OCI-LY7 (cell line): ENCODE measurements around the gene NSMF. TPM values are rescaled to one million over a fixed set of nuclear protein-coding genes. Genes with fewer than 3 reads are reported as not detected.

ENCODE experiments used
- BruUV-seq: library from RNA; stranded (reverse); fragments of 400-500 nt; replicated peaks from 2 replicates; lab custom pipeline; 2021; lab: Mats Ljungman, UMichigan
- CTCF ChIA-PET: fragments of 300-600 bp; sonication (Branson Sonifier 250); formaldehyde crosslinking; loops from one replicate; lab custom pipeline; 2022; ENCODE audit warnings: antibody characterized with exemption; ENCODE audit not compliant: unreplicated experiment; lab: Charles Lee
- POLR2A ChIA-PET: fragments of 300-600 bp; sonication (Branson Sonifier 250); formaldehyde crosslinking; loops from one replicate; lab custom pipeline; 2022; ENCODE audit warnings: antibody characterized with exemption; lab: Charles Lee
- DNase-seq: peaks from one replicate; pipeline ENCODE4 v3.0.0-alpha.2; 2015; ENCODE audit warnings: low spot score
- H2AFZ ChIP-seq: fragments of 200-600 bp; sonication (generic), shearing (Covaris generic); 2 replicates; pipeline ENCODE4 v1.6.1; 2014; ENCODE audit warnings: mild to moderate bottlenecking, antibody characterized with exemption, low read length, moderate library complexity
- H3K27ac ChIP-seq: fragments of 200-600 bp; sonication (generic); 2 replicates; pipeline ENCODE4 v1.5.1; 2014; ENCODE audit warnings: mixed run types, low read depth, mild to moderate bottlenecking, moderate library complexity, low read length, inconsistent platforms; ENCODE audit not compliant: poor library complexity, severe bottlenecking
- H3K36me3 ChIP-seq: fragments of 200-600 bp; sonication (generic); 2 replicates; pipeline ENCODE4 v1.6.1; 2014; ENCODE audit warnings: mild to moderate bottlenecking, antibody characterized with exemption, low read length, moderate library complexity, mixed read lengths; ENCODE audit not compliant: insufficient read depth
- H3K4me1 ChIP-seq: fragments of 200-600 bp; sonication (generic); 2 replicates; pipeline ENCODE4 v1.5.1; 2014; ENCODE audit warnings: mild to moderate bottlenecking, low read length; ENCODE audit not compliant: insufficient read depth, poor library complexity, severe bottlenecking
- H3K4me2 ChIP-seq: fragments of 200-600 bp; sonication (generic); 2 replicates; pipeline ENCODE4 v1.6.1; 2014; ENCODE audit warnings: mild to moderate bottlenecking, low read length
- H3K4me3 ChIP-seq: fragments of 200-600 bp; sonication (generic); 2 replicates; pipeline ENCODE4 v1.5.1; 2014; ENCODE audit warnings: mild to moderate bottlenecking, low read depth, low read length; ENCODE audit not compliant: poor library complexity, severe bottlenecking
- H3K79me2 ChIP-seq: fragments of 200-600 bp; sonication (generic); 2 replicates; pipeline ENCODE4 v1.6.1; 2016; ENCODE audit warnings: low read depth, mild to moderate bottlenecking, low read length, moderate library complexity, mixed read lengths; ENCODE audit not compliant: insufficient read depth
- H3K9me2 ChIP-seq: fragments of 200-600 bp; sonication (generic); 2 replicates; pipeline ENCODE4 v1.6.1; 2016; ENCODE audit warnings: mild to moderate bottlenecking, low read length, mixed read lengths; ENCODE audit not compliant: insufficient read depth
- H3K9me3 ChIP-seq: fragments of 200-600 bp; sonication (generic); 2 replicates; pipeline ENCODE4 v1.6.1; 2014; ENCODE audit warnings: mild to moderate bottlenecking, mixed run types, low read length, mixed read lengths
- H4K20me1 ChIP-seq: fragments of 200-600 bp; sonication (generic); 2 replicates; pipeline ENCODE4 v1.6.1; 2014; ENCODE audit warnings: mild to moderate bottlenecking, antibody characterized with exemption, low read length, moderate library complexity, mixed read lengths; ENCODE audit not compliant: insufficient read depth
- CTCF ChIP-seq: fragments of 200-600 bp; sonication (generic); conservative IDR thresholded peaks from 2 replicates; pipeline ENCODE4 v1.5.1; 2014; ENCODE audit warnings: mild to moderate bottlenecking, antibody characterized with exemption, low read length, moderate library complexity, mixed read lengths
- EZH2phosphoT487 ChIP-seq: fragments of 200-600 bp; sonication (generic); IDR thresholded peaks from 2 replicates; pipeline ENCODE4 v1.6.1; 2018; ENCODE audit warnings: low read depth, borderline replicate concordance, mild to moderate bottlenecking, mixed run types, antibody characterized with exemption, low read length, moderate library complexity, mixed read lengths
- intact Hi-C: fragments of 100-400 bp; cut with micrococcal nuclease; formaldehyde crosslinking; loops from one replicate; pipeline ENCODE4 v1.10.0; 2022; ENCODE audit not compliant: unreplicated experiment
- total RNA-seq, 2 experiments: library from RNA; depleted of rRNA in 1 of 2; stranded (reverse); fragments of >200 nt in 1 of 2; shearing (Covaris generic) in 1 of 2; gene quantifications; 2 replicates each; pipeline ENCODE4 v1.2.3, GENCODE V29; 2014 to 2022

The NSMF gene
- total RNA-seq, 2 experiments from 2014 or later: 20.3 to 29.8 TPM

GRCh38 chr9:137458194-137459151 lies 661 bp downstream of the NSMF start:
- Histone ChIP-seq H3K4me3 (peak overlapping the region; percentile 77), H4K20me1 (no peaks in the 10 kb centered on the region), H3K9me3 (no peaks in the 10 kb centered on the region), H3K4me1 (peaks cover 44% of the 10 kb centered on the region), H3K36me3 (no peaks in the 10 kb centered on the region), H3K9me2 (no peaks in the 10 kb centered on the region), H2AFZ (no peak overlapping the region), H3K79me2 (no peaks in the 10 kb centered on the region), H3K4me2 (peak overlapping the region; percentile 93), H3K27ac (no peak overlapping the region)
- TF ChIP-seq EZH2phosphoT487 (no peak), CTCF (no peak)
- intact Hi-C loops: no loop called here
- BruUV-seq: no TSS peak
- CTCF ChIA-PET: no interaction called here
- POLR2A ChIA-PET: no interaction called here
- DNase-seq: no peak

- intact Hi-C loops: no loop called here
- H3K4me2 ChIP-seq: peak overlapping the region; percentile 93; the same call in 1 of the 2 replicates
- H3K9me3 ChIP-seq: no peaks in the 10 kb centered on the region
- TF ChIP-seq CTCF (no peak), EZH2phosphoT487 (no peak)
- no peaks in the 10 kb centered on the region for H3K79me2 ChIP-seq
- no peak overlapping the region for H3K27ac ChIP-seq
- H2AFZ ChIP-seq: no peak overlapping the region
- BruUV-seq: no TSS peak
- H4K20me1 ChIP-seq: no peaks in the 10 kb centered on the region
- H3K4me1 ChIP-seq: peaks cover 46% of the 10 kb centered on the region
- no peak for DNase-seq
- H3K9me2 ChIP-seq: no peaks in the 10 kb centered on the region
- CTCF ChIA-PET: no interaction called here
- POLR2A ChIA-PET: no interaction called here
- H3K4me3 ChIP-seq: peak overlapping the region; percentile 77
- peaks cover 4% of the 10 kb centered on the region; the same call in 1 of the 2 replicates for H3K36me3 ChIP-seq
Measured at GRCh38 chr9:137457406-137458193, 1.5 kb downstream of the NSMF start.
